B cell (primary cell): ENCODE data around the gene HMGA1. TPM values are rescaled to one million over a fixed set of nuclear protein-coding genes. Genes with fewer than 3 reads are reported as not detected.

Source experiments
- ATAC-seq: fragments of 200-7000 bp; cut with Tn5 transposase; one replicate; pipeline ENCODE4 v1.10.0; 2021; ENCODE audit warnings: low read depth, mild to moderate bottlenecking, moderate number of reproducible peaks, moderate library complexity
- CTCF ChIA-PET: fragments of 350-600 bp; sonication (Branson Sonifier 250); formaldehyde crosslinking; loops from one replicate; lab custom pipeline; 2021; ENCODE audit warnings: antibody characterized with exemption, inconsistent platforms; lab: Charles Lee
- POLR2A ChIA-PET: fragments of 350-600 bp; sonication (Branson Sonifier 250); formaldehyde crosslinking; loops from one replicate; lab custom pipeline; 2021; ENCODE audit warnings: antibody characterized with exemption; lab: Charles Lee
- DNase-seq: peaks from one replicate; pipeline ENCODE4 v3.0.0; 2013
- H2AFZ ChIP-seq: 2 replicates; pipeline ENCODE4 v1.6.1; 2012; ENCODE audit warnings: mild to moderate bottlenecking, low read depth, low read length; ENCODE audit not compliant: insufficient read depth, poor library complexity, severe bottlenecking
- H3K27ac ChIP-seq, 2 donors: 1 replicate in 1 of 2; 2 replicates in 1 of 2; pipeline ENCODE4 v1.5.1; 2012 to 2013; ENCODE audit warnings: low read length in 2 of 2, mild to moderate bottlenecking in 2 of 2, moderate library complexity in 1 of 2
- H3K27me3 ChIP-seq, 4 experiments: fragments of 200-600 bp in 1 of 4; sonication (generic) in 1 of 4; replicated peaks in 1 of 4; 1 replicate in 2 of 4; 2 replicates in 2 of 4; pipeline versions ENCODE4 v1.6.1 to v1.7.0; 2013 to 2016; ENCODE audit warnings: low read length in 3 of 4, mild to moderate bottlenecking in 2 of 4, mixed read lengths in 1 of 4, moderate library complexity in 1 of 4; ENCODE audit not compliant: insufficient read depth in 4 of 4, control insufficient read depth in 3 of 4; ENCODE audit errors: control extremely low read depth in 1 of 4
- H3K36me3 ChIP-seq, 2 experiments: replicated peaks in 1 of 2; 1 replicate in 1 of 2; 2 replicates in 1 of 2; pipeline versions ENCODE4 v1.6.1 to v1.7.1; 2013; ENCODE audit warnings: low read length in 1 of 2; ENCODE audit not compliant: insufficient read depth in 2 of 2, control insufficient read depth in 1 of 2; ENCODE audit errors: control extremely low read depth in 1 of 2, extremely low read depth in 1 of 2
- H3K4me1 ChIP-seq, 2 donors: fragments of 200-600 bp in 1 of 2; sonication (generic) in 1 of 2; 1 replicate in 1 of 2; 2 replicates in 1 of 2; pipeline versions ENCODE4 v1.5.1 to v1.6.1; 2013 to 2017; ENCODE audit warnings: low read length in 2 of 2; ENCODE audit not compliant: control insufficient read depth in 2 of 2, insufficient read depth in 2 of 2
- H3K4me2 ChIP-seq: replicated peaks from 2 replicates; pipeline ENCODE3; 2012; ENCODE audit warnings: mild to moderate bottlenecking, low read depth, low read length; ENCODE audit not compliant: poor library complexity, severe bottlenecking
- H3K4me3 ChIP-seq, 5 experiments: fragments of 200-600 bp in 1 of 5; sonication (generic) in 1 of 5; 1 replicate in 3 of 5; 2 replicates in 2 of 5; pipeline versions ENCODE4 v1.5.1 to v1.7.0; 2011 to 2016; ENCODE audit warnings: low read length in 4 of 5, mild to moderate bottlenecking in 4 of 5, low read depth in 2 of 5, control low read depth in 1 of 5, moderate library complexity in 1 of 5; ENCODE audit not compliant: insufficient read depth in 1 of 5; ENCODE audit errors: control extremely low read depth in 1 of 5, extremely low read depth in 1 of 5
- H3K79me2 ChIP-seq: fragments of 200-600 bp; sonication (generic); one replicate; pipeline ENCODE4 v1.6.0; 2016; ENCODE audit warnings: low read length; ENCODE audit not compliant: control insufficient read depth, insufficient read depth
- H3K9ac ChIP-seq: fragments of 200-600 bp; sonication (generic); 2 replicates; pipeline ENCODE4 v1.6.1; 2017; ENCODE audit warnings: mild to moderate bottlenecking, low read length, moderate library complexity
- H3K9me3 ChIP-seq, 3 donors: one replicate each; pipeline versions ENCODE4 v1.6.1 to v1.7.1; 2013; ENCODE audit warnings: low read length in 2 of 3; ENCODE audit not compliant: control insufficient read depth in 2 of 3, insufficient read depth in 1 of 3; ENCODE audit errors: control extremely low read depth in 1 of 3
- H4K20me1 ChIP-seq: 2 replicates; pipeline ENCODE4 v1.6.0; 2012; ENCODE audit warnings: mild to moderate bottlenecking, low read length; ENCODE audit not compliant: insufficient read depth, control insufficient read depth, poor library complexity, severe bottlenecking
- H3K27ac Mint-ChIP-seq: one replicate; pipeline ENCODE4 v1.8.0; 2021; ENCODE audit warnings: mixed read lengths
- H3K27me3 Mint-ChIP-seq: one replicate; pipeline ENCODE4 v1.8.0; 2021; ENCODE audit warnings: mixed read lengths
- H3K4me1 Mint-ChIP-seq: one replicate; pipeline ENCODE4 v1.8.0; 2021; ENCODE audit warnings: mixed read lengths
- H3K4me3 Mint-ChIP-seq: one replicate; pipeline ENCODE4 v1.8.0; 2021; ENCODE audit warnings: mixed read lengths
- H3K9me3 Mint-ChIP-seq: one replicate; pipeline ENCODE4 v1.8.0; 2022; ENCODE audit warnings: mixed read lengths; ENCODE audit not compliant: insufficient read depth
- CTCF ChIP-seq: fragments of 200-600 bp; IDR thresholded peaks from one replicate; pipeline ENCODE4 v1.8.0; 2022; ENCODE audit warnings: antibody characterized with exemption, mild to moderate bottlenecking
- EZH2 ChIP-seq: IDR thresholded peaks from 2 replicates; pipeline ENCODE4 v1.6.1; 2012; ENCODE audit warnings: borderline replicate concordance, low read depth, mild to moderate bottlenecking, moderate library complexity, low read length; ENCODE audit not compliant: insufficient read depth, poor library complexity, severe bottlenecking
- WGBS: methylation state at CpG from one replicate; pipeline ENCODE4 v1.1.5; 2013; ENCODE audit warnings: missing lambda C conversion rate; ENCODE audit not compliant: insufficient coverage; 5-methylcytosine and 5-hydroxymethylcytosine counted together
- intact Hi-C: fragments of 100-400 bp; cut with micrococcal nuclease; formaldehyde crosslinking; loops from one replicate; pipeline ENCODE4 v1.10.0; 2022
- polyA plus RNA-seq: library from polyadenylated mRNA; depleted of rRNA; stranded (reverse); fragments of >200 nt; gene quantifications from 2 replicates; pipeline ENCODE4 v1.2.3, GENCODE V29; 2012
- total RNA-seq, 2 donors: library from RNA; stranded (reverse); fragments of 120-200 nt in 1 of 2; gene quantifications; 1 replicate in 1 of 2; 2 replicates in 1 of 2; pipeline versions ENCODE4 v1.2.3 to v1.2.4, GENCODE V29; 2013 to 2022

Gene HMGA1
- total and polyA plus RNA-seq, 2 donors (not counting 1 experiment from before 2014, with no cell fraction given), result 59.6 to 66.4 TPM

GRCh38 chr6:34281702-34282334 lies 45.1 kb downstream of the HMGA1 start:
- Histone ChIP-seq H4K20me1 (no peaks in the 10 kb centered on the region), H3K4me3 (no peak overlapping the region), H3K27ac (no peak overlapping the region), H3K9me3 (no peaks in the 10 kb centered on the region), H3K27me3 (no peaks in the 10 kb centered on the region), H3K4me1 (peaks cover 19 to 29% of the 10 kb centered on the region in 2 donors), H2AFZ (no peak overlapping the region), H3K4me2 (no peak overlapping the region), H3K9ac (no peak overlapping the region), H3K79me2 (no peaks in the 10 kb centered on the region), H3K36me3 (peaks cover 6 to 9% of the 10 kb centered on the region in 2 experiments)
- ChIA-PET CTCF (interaction anchor here (1.3 to 2.1 kb wide), 2 partner anchors 9 to 133 kb away, joined by 4 to 5 read pairs; no protein-coding TSS in a partner anchor), POLR2A (no interaction called here)
- DNase-seq, result no peak
- no peak for TF ChIP-seq CTCF
- TF ChIP-seq EZH2, result no peak
- H3K27me3 Mint-ChIP-seq, result no peaks in the 10 kb centered on the region
- H3K4me1 Mint-ChIP-seq, result peaks cover 29% of the 10 kb centered on the region
- H3K9me3 Mint-ChIP-seq, result no peaks in the 10 kb centered on the region
- 93% methylated on average over 4 of the region's 6 CpGs for WGBS
- ATAC-seq, result no peak
- H3K27ac Mint-ChIP-seq, result no peak overlapping the region
- no peak overlapping the region for H3K4me3 Mint-ChIP-seq
- intact Hi-C loops, result no loop called here
